IPS DF 4.7 (cell line): Measurements from ENCODE around the gene CACNA1S.

Experiments used
- DNase-seq: peaks from one replicate; pipeline ENCODE4 v3.0.0-alpha.2; 2013; ENCODE audit warnings: low spot score; ENCODE audit errors: extremely low read depth

Gene CACNA1S

GRCh38 chr1:201014816-201015200 is 97.4 kb downstream of the CACNA1S start:
- DNase-seq: no peak

DNA sequence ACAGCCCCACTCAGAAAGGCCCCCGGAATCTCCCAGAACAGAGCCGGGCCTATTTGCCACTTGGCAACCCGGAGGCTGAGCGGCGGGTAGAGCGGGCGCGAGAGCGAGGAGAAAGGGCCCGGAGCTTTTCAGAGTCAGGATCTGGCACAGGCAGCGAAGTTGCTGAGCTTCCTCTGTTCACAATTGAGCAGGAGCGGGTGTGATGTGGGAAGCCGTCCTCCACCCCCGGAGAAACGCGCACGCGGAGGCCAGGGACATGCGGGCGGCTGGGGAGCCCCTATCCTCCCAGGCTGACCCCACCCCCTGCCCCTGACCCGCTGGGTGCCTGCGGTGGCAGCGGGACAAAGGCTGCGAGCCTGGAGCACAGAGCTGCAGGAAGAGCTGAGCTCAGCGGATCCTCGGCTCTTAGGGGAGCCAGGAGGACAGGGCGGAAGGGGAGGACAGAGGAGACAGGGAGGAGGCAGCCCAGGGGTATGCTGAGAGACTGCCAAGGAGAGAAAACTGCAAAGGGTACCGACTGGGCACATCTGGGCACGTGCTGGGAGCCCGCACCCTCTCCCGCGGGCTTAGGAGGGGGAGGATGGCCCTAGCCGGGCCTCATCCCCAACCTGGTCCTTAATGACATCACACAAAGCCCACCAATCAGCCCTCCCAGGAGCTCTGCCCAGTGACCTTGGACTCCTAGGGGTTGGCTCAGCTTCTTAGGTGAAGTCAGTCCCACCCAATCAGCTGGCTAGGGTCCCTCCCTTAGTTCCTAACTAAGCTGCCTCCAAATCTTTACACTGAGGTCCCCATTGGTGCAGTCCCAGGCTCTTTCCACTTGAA is 98.0 kb downstream of the CACNA1S start:
- DNase-seq: no peak

GRCh38 chr1:201013031-201013485 is 99.2 kb downstream of the CACNA1S start:
- DNase-seq: no peak

DNA sequence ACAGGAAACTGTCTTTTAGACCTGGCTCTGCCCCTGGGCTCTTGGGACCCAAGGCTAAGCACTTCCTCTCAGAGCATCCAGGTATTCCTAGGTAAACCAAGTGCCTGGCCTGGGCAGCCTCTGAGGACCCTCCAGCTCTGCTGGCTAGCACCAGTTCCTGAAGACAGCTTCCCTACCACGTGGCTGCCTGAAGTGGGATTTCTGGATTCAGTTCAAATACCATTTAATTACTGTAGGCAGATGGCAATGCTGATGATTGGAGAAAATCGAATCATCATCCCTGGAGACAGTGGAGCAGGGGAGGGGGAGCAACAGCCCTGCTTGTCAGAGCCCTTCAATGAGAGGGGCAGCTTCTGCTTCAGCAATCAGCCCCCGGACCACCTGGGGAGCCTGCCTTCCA is 100.6 kb downstream of the CACNA1S start:
- DNase-seq: no peak

DNA sequence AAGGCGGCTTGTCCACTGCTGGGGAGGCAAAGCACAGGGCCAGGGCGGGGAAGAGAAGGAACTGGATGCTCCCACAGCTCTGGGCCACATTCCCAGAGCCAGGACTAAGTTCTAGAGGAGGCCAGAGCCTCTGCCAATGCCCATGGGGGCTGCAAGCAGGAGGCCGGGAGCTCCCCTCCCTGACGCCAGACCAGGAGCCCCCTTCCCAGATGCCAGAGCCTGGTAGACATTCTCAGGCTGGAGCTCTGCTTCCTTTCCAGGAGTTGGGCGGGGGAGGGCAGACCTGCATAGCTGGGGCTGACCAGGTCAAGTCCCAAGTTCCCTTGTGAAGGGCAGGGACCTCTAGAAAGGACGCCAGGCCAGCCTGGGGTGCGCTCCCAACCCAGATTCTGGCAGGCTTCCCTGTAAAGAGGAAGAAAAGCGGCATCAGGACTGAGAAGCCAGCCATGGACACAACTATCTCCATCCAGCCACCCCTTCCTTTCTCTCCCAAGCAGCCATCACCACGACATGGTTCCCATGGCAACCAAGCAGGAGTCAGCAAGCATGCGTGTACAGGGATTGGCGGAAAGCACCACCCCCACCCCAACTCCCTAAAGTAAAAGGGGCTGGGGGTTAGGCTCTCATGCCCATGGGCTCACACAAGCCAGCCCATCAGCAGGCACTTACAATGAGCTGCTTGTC is 102.1 kb downstream of the CACNA1S start:
- no peak for DNase-seq

GRCh38 chr1:201008666-201009360 is 103.4 kb downstream of the CACNA1S start:
- DNase-seq: no peak

DNA sequence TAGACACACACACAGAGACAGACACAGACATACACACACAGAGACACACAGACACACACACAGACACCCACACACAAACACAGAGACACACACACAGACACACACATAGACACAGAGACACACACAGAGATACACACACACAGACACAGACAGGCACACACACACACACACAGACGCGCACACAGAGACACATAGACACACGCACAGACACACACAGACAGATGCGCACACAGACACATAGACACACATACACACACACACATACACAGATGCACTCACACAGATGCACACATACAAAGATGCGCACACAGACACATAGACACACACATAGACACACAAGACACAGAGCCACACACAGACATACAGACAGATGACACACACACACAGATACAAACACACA is 104.7 kb downstream of the CACNA1S start:
- DNase-seq: no peak

DNA sequence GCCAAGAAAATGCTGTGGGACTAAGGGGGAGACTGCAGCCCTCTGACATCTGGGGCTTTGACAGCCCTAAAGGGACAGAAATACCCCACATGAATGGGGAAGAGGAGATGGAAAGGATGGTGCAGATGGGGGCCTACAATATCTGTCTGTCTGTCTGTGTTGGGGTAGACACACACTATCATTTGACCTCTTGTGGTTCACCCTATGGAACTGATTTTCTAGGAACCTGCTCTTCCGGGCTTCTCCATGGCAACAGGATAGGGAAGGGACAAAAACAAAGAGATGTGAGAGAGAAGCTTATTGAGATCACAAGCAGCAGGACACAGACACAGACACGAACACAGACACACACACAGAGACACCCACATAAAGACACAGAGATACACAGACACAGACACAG is 105.8 kb downstream of the CACNA1S start:
- DNase-seq: no peak

DNA sequence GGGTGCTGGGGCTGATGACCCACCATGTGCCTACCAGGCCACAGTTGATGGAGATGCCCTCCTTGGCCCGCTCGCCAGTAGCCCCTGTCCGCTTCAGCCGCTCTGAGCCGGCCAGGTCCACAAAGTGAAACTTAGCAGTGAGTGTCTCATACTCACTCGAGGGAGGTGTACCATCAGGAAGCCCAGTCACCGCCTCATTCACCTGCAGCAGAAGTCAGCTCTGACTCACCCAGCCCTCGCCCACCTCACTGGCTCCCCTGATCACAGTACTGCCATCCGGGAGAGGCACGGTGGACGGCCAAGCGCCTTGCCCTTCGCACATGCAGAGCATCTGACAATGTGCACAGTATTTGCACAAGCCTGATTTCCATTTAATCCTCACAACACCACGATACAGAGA is 107.5 kb downstream of the CACNA1S start:
- DNase-seq: no peak

DNA sequence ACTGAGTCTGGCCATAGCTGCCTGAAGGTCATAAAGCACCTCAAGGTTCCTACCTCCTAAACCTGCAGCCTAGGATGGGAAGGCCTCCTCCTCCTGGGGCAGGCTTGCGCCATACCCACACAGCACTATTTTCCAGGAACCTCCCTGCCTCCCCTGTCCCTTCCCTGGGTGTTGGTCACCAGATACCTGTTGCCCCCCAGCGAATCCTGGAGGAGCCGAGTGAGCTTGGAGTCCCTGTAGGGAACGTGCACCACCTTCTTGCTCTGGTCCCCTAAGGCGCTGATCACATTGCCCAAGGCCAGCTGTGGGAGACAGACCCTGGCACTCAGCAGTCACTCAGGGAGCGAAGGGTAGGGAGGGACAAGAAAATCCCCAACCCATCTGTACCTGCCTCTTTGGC is 108.1 kb downstream of the CACNA1S start:
- DNase-seq: no peak

DNA sequence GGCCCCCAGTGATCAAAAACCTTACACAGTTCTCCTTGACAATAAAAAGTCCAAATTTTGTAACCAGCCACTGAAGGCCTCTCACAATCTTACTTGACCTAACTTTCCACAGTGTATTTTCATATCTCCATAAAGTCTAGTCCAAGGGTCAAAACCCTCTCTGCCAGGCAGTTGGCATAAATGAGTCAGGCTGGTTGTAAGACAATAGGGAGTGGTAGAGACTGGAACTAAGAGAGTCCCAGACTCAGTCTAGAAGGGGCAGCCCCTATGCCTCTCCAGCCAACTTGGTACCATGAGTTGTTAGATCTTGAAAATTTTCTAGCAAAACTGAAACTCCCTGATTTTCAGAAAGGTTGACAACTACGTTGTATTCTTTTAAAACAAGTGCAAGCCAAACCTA is 109.7 kb downstream of the CACNA1S start:
- DNase-seq: no peak

DNA sequence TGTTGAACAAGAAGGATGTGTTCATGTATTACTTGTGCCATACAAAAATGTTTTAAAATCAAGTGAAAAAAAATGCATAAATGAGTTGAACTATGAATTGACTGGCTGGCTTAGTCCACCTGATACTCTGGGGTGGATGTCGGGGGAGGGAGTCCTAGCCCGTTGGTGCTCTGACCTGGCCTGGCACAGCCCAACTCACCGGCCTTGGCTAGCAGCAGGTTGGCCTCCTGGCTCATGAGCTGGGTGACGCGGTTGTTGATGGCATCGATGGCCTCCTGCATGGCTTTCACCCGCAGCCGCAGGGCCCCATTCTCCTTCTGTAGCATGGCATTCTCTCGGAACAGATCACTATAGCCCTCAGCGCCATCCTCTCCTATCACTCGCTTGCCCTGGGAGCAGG is 110.3 kb downstream of the CACNA1S start:
- no peak for DNase-seq

- DNase-seq: no peak
Measured at GRCh38 chr1:201000391-201000790, 111.8 kb downstream of the CACNA1S start.

DNA sequence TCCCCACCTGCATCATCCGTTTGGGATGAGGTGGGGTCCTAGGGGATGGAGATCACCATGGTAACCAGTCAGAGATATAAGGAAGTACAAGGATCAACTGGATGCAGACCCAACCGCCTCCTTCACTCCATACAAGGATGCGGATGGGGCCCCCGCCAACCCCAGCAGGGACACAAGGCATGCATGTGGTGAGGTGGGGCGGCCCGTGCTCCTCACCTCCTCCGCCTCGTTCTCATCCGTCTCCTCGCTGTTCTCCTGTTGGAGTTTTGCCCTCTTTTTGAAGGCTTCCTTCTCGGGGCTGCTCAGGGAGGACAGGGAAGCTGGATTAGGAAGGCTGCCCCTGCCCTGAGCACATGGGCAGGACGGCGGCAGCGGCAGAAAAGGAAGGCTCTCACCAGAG is 112.6 kb downstream of the CACNA1S start:
- DNase-seq: no peak

- no peak for DNase-seq
Measured at GRCh38 chr1:200998323-200998722, 113.9 kb downstream of the CACNA1S start.

GRCh38 chr1:200992382-200993048 is 119.7 kb downstream of the CACNA1S start:
- DNase-seq: no peak

DNA sequence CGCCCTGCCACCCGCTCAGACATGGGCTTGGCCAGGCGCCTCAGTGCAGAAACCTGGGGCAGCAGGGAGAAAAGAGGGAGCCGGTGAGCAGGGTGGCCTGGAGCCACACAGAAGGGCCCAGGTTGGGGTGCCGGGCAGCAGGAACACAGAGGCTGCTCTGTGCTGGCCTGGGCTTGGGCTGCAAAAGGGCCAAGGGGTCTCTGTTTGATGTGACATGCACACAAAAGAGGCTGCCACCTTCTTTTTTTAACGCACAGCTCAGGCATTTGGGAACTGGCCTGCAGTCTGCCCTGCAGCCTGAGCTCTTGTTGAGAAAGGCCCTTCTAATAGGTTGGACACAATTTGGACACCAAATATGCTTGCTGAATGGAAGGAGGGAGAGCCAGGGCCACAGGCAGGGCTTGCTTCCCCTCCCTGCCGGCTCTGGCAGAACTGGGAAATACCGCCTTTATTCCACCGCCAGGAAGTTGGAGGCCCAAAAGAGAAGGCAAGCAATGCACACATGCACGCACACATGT is 121.1 kb downstream of the CACNA1S start:
- DNase-seq: no peak

GRCh38 chr1:200990114-200990513 is 122.1 kb downstream of the CACNA1S start:
- no peak for DNase-seq
